Hepatic stellate cell (primary cell): Measurements from ENCODE around the gene PRKN.

Experiments used
- DNase-seq: peaks from one replicate; pipeline ENCODE4 v3.0.0; 2011; ENCODE audit warnings: low spot score

PRKN gene

GRCh38 chr6:162301128-162301527 is 426.4 kb downstream of the PRKN start:
- DNase-seq, result no peak

- DNase-seq, result no peak
Observed at GRCh38 chr6:162294029-162294428, 433.5 kb downstream of the PRKN start.

GRCh38 chr6:162292915-162293314 is 434.7 kb downstream of the PRKN start:
- DNase-seq, result no peak

- DNase-seq, result no peak
Observed at GRCh38 chr6:162290846-162291465, 436.6 kb downstream of the PRKN start.

- no peak for DNase-seq
Observed at GRCh38 chr6:162289972-162290371, 437.6 kb downstream of the PRKN start.

GRCh38 chr6:162273986-162274385 is 453.6 kb downstream of the PRKN start:
- no peak for DNase-seq

GRCh38 chr6:162271922-162272321 is 455.6 kb downstream of the PRKN start:
- DNase-seq, result no peak

- no peak for DNase-seq
Observed at GRCh38 chr6:162270966-162271365, 456.6 kb downstream of the PRKN start.

GRCh38 chr6:162267641-162268040 is 459.9 kb downstream of the PRKN start:
- DNase-seq, result no peak

GRCh38 chr6:162267126-162267525 is 460.4 kb downstream of the PRKN start:
- DNase-seq, result no peak

- DNase-seq, result no peak
Observed at GRCh38 chr6:162264581-162264980, 463.0 kb downstream of the PRKN start.

- no peak for DNase-seq
Observed at GRCh38 chr6:162262466-162263196, 464.9 kb downstream of the PRKN start.

GRCh38 chr6:162261598-162261997 is 466.0 kb downstream of the PRKN start:
- no peak for DNase-seq

GRCh38 chr6:162260027-162260426 is 467.5 kb downstream of the PRKN start:
- DNase-seq, result no peak

GRCh38 chr6:162258647-162259046 is 468.9 kb downstream of the PRKN start:
- DNase-seq, result no peak

- no peak for DNase-seq
Observed at GRCh38 chr6:162256361-162256760, 471.2 kb downstream of the PRKN start.

GRCh38 chr6:162251257-162251656 is 476.3 kb downstream of the PRKN start:
- no peak for DNase-seq

GRCh38 chr6:162249907-162250642 is 477.5 kb downstream of the PRKN start:
- DNase-seq, result no peak

- DNase-seq, result no peak
Observed at GRCh38 chr6:162245830-162246420, 481.6 kb downstream of the PRKN start.

GRCh38 chr6:162244031-162244430 is 483.5 kb downstream of the PRKN start:
- no peak for DNase-seq

- no peak for DNase-seq
Observed at GRCh38 chr6:162242915-162243314, 484.7 kb downstream of the PRKN start.

GRCh38 chr6:162239330-162239729 is 488.2 kb downstream of the PRKN start:
- DNase-seq, result no peak

- DNase-seq, result no peak
Observed at GRCh38 chr6:162238675-162239074, 488.9 kb downstream of the PRKN start.
